ENCODE measurements around the gene CLDN1.

GRCh38 chr3:190266265-190266912 lies 55.9 kb downstream of the CLDN1 start:
- TF ChIP-seq CTCF (conservative IDR thresholded peaks at IDR 0.05 in 1 of 2, IDR thresholded peaks at IDR 0.05 in 1 of 2; ENCODE audit: low read depth in 1 of 2, low read length in 2 of 2) (no peak), EZH2 (IDR thresholded peaks at IDR 0.05; ENCODE audit: low read length, missing control alignments) (no peak)

Data from fibroblast of lung (primary cell).